ENCODE data around the gene LRCH1. TPM values are rescaled to one million over a fixed set of nuclear protein-coding genes. Genes with fewer than 3 reads are reported as not detected.

The LRCH1 gene
- total RNA-seq, 1 experiment from 2014 or later, result 10.5 TPM

- BruUV-seq (replicated peaks), result no TSS peak
- no peak overlapping the region for H3K4me2 ChIP-seq
- POLR2A ChIA-PET (ENCODE audit: unreplicated experiment), result interaction anchor here (0.6 kb wide), 1 partner anchor 9 kb away, joined by 25 read pairs; no protein-coding TSS in a partner anchor
Measured at GRCh38 chr13:46529216-46529919, 23.6 kb upstream of the LRCH1 start.

DNA sequence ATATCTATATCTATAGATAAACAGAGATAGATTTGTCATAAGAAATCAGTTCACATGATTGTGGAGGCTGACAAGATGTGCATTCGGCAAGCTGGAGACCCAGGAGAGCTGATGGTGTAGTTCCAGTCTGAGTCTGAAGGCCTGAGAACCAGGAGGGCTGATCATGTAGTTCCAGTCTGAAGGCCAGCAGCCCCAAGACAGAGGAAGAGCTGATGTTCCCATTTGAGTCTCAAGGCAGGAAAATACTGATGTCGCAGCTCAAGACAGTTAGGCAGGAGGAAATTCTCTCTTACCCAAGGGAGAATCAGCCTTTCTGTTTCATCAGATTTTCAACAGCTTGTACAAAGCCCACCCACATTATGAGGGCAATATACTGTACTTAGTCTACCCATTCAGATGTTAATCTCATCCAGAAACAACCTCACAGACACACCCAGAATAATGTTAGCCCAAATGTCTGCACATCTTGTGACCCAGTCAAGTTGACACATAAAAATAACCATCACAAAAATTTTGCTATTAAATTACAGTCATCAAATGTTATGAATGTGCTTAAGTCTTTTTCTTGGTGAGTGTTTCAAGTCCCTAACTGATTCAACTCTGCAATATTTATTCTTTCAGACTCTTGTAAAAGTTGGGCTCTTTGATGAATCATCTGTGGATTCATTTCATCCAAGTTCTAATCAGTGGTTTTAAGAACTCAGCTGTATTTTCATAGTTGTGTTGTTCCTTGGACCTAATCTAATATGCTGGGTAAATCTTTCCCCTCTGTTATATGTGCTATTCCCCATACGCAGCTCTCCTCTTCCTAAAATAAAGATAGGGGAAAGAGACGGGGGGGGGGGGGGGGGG, 22.7 kb upstream of the LRCH1 start:
- Histone ChIP-seq H3F3A (ENCODE audit: insufficient read depth, low read depth) (no peaks in the 10 kb centered on the region), H3K79me2 (ENCODE audit: low read depth) (no peaks in the 10 kb centered on the region), H3K9me3 (ENCODE audit: insufficient read depth, low read depth) (no peaks in the 10 kb centered on the region), H3K27me3 (ENCODE audit: insufficient read depth, low read depth) (peaks cover 7% of the 10 kb centered on the region; the same call in 1 of the 2 replicates), H2AFZ (no peak overlapping the region), H4K20me1 (ENCODE audit: insufficient read depth) (no peaks in the 10 kb centered on the region), H3K27ac (no peak overlapping the region), H3K4me1 (replicated peaks; ENCODE audit: insufficient read depth) (no peaks in the 10 kb centered on the region), H3K9me2 (ENCODE audit: insufficient read depth) (no peaks in the 10 kb centered on the region), H3K4me3 (no peak overlapping the region), H3K4me2 (no peak overlapping the region), H3K36me3 (ENCODE audit: low read depth) (no peaks in the 10 kb centered on the region)
- intact Hi-C loops (cut with micrococcal nuclease; ENCODE audit: unreplicated experiment), result no loop called here
- no peak for TF ChIP-seq EZH2 (IDR thresholded peaks at IDR 0.05; ENCODE audit: low read depth)
- TF ChIP-seq, protein P1, sequence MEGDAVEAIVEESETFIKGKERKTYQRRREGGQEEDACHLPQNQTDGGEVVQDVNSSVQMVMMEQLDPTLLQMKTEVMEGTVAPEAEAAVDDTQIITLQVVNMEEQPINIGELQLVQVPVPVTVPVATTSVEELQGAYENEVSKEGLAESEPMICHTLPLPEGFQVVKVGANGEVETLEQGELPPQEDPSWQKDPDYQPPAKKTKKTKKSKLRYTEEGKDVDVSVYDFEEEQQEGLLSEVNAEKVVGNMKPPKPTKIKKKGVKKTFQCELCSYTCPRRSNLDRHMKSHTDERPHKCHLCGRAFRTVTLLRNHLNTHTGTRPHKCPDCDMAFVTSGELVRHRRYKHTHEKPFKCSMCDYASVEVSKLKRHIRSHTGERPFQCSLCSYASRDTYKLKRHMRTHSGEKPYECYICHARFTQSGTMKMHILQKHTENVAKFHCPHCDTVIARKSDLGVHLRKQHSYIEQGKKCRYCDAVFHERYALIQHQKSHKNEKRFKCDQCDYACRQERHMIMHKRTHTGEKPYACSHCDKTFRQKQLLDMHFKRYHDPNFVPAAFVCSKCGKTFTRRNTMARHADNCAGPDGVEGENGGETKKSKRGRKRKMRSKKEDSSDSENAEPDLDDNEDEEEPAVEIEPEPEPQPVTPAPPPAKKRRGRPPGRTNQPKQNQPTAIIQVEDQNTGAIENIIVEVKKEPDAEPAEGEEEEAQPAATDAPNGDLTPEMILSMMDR (conservative IDR thresholded peaks at IDR 0.05), result no peak
- CTCF ChIA-PET, result no interaction called here
- DNase-seq, result no peak
- no TSS peak for BruUV-seq (replicated peaks)
- POLR2A ChIA-PET (ENCODE audit: unreplicated experiment), result interaction anchor here (0.6 kb wide), 2 partner anchors 10 to 28 kb away, joined by 3 to 25 read pairs; no protein-coding TSS in a partner anchor

More at GRCh38 chr13:46529216-46529919, 23.6 kb upstream of the LRCH1 start:
- H3K79me2 ChIP-seq (ENCODE audit: low read depth), result no peaks in the 10 kb centered on the region
- no peaks in the 10 kb centered on the region for H4K20me1 ChIP-seq (ENCODE audit: insufficient read depth)
- intact Hi-C loops (cut with micrococcal nuclease; ENCODE audit: unreplicated experiment), result no loop called here
- no peaks in the 10 kb centered on the region for H3K36me3 ChIP-seq (ENCODE audit: low read depth)
- CTCF ChIA-PET, result no interaction called here
- H3K4me1 ChIP-seq (replicated peaks; ENCODE audit: insufficient read depth), result no peaks in the 10 kb centered on the region
- H2AFZ ChIP-seq, result no peak overlapping the region
- H3K9me2 ChIP-seq (ENCODE audit: insufficient read depth), result no peaks in the 10 kb centered on the region
- no peak for DNase-seq
- no peaks in the 10 kb centered on the region for H3F3A ChIP-seq (ENCODE audit: insufficient read depth, low read depth)
- no peak overlapping the region for H3K27ac ChIP-seq
- H3K27me3 ChIP-seq (ENCODE audit: insufficient read depth, low read depth), result peaks cover 13% of the 10 kb centered on the region
- TF ChIP-seq EZH2 (IDR thresholded peaks at IDR 0.05; ENCODE audit: low read depth), result no peak
- TF ChIP-seq, protein P1 (conservative IDR thresholded peaks at IDR 0.05), result no peak
- no peak overlapping the region for H3K4me3 ChIP-seq
- no peaks in the 10 kb centered on the region for H3K9me3 ChIP-seq (ENCODE audit: insufficient read depth, low read depth)

DNA sequence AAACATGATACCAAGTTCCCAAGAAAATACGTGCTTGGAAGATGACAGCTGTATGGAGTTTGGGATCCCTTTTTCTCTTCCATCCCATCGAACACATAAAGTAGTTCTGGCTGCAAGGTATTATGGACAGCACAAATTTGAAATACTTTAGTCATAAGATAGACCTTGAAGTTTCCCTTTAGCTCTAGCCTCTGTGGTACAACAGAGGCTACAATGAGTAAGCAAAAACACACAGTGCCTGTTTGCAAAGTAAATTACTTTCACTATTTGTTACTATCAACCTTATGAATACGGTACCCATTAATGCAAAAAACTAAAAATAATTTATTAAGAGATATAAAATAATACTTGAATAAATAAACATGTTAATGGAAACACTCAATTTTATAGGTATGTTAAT, 21.0 kb upstream of the LRCH1 start:
- no peak overlapping the region for H3K27ac ChIP-seq
- no peak overlapping the region for H3K4me2 ChIP-seq
- DNase-seq, result no peak
- no peaks in the 10 kb centered on the region for H3K9me2 ChIP-seq (ENCODE audit: insufficient read depth)
- ChIA-PET CTCF (no interaction called here), POLR2A (ENCODE audit: unreplicated experiment) (no interaction called here)
- H2AFZ ChIP-seq, result no peak overlapping the region
- H3K4me1 ChIP-seq (replicated peaks; ENCODE audit: insufficient read depth), result no peaks in the 10 kb centered on the region
- TF ChIP-seq, protein P1 (conservative IDR thresholded peaks at IDR 0.05), result no peak
- TF ChIP-seq EZH2 (IDR thresholded peaks at IDR 0.05; ENCODE audit: low read depth), result no peak
- BruUV-seq (replicated peaks), result no TSS peak
- H4K20me1 ChIP-seq (ENCODE audit: insufficient read depth), result no peaks in the 10 kb centered on the region
- H3K79me2 ChIP-seq (ENCODE audit: low read depth), result no peaks in the 10 kb centered on the region
- H3K36me3 ChIP-seq (ENCODE audit: low read depth), result no peaks in the 10 kb centered on the region
- no peak overlapping the region for H3K4me3 ChIP-seq
- H3K9me3 ChIP-seq (ENCODE audit: insufficient read depth, low read depth), result no peaks in the 10 kb centered on the region
- H3F3A ChIP-seq (ENCODE audit: insufficient read depth, low read depth), result no peaks in the 10 kb centered on the region
- 0 out of 2 replicates have a peak, but pooled peaks cover 7% of the 10 kb centered on the region for H3K27me3 ChIP-seq (ENCODE audit: insufficient read depth, low read depth)
- intact Hi-C loops (cut with micrococcal nuclease; ENCODE audit: unreplicated experiment), result no loop called here

Measured in PC-9 (cell line).